Embryonic facial prominence (tissue), 1 donor: ENCODE measurements around the gene PLD1.

Source experiments
- DNase-seq: peaks from one replicate; pipeline ENCODE4 v3.0.0-alpha.2; 2016; ENCODE audit errors: extremely low spot score

PLD1 gene

GRCh38 chr3:171561596-171562323, 248.5 kb downstream of the PLD1 start:
- no peak for DNase-seq

DNA sequence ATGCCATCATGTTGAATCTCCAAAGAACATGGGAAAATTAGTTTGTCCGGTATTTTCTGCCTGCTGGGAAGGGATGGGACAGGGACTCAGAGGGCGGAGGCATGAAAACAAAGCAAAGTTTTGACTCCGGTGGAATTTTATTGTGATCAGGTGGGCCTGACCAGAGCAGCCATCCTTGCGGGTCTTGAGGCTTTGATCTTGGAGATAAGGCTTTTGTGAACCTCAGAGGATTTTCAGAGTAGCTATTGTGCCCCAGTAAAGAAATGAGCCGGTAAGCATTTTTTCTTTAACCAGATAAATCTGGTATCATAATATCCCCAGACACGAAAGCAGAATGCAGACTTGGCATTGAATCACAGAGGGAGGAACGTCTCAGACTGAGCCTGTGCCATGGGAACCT, 250.7 kb downstream of the PLD1 start:
- no peak for DNase-seq

DNA sequence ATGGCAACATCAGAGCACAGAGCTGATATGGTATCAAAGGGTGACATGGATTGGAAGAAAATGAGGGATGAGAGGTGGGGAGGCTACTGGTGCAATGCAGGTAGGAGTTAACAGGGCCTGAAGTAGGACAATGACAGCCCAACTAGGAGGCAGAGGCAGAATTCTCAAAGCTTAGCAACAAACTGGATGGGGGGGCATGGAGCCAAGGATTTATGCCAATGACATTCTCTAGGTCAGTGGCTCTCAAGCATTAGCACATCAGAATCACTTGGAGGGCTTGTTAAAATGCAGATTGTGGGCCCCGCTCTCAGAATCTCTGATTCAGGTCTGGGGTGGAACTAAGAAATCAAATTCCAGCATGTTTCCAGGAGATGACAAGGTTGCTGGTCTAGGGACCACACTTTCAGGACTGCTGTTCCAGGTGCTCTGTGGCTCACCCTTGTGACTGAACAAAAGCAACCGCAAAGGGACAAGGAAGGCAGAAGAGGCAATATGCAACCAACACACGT, 252.0 kb downstream of the PLD1 start:
- no peak for DNase-seq

GRCh38 chr3:171557173-171557572, 253.1 kb downstream of the PLD1 start:
- no peak for DNase-seq

- DNase-seq = no peak
Observed at GRCh38 chr3:171556574-171557145, 253.6 kb downstream of the PLD1 start.

DNA sequence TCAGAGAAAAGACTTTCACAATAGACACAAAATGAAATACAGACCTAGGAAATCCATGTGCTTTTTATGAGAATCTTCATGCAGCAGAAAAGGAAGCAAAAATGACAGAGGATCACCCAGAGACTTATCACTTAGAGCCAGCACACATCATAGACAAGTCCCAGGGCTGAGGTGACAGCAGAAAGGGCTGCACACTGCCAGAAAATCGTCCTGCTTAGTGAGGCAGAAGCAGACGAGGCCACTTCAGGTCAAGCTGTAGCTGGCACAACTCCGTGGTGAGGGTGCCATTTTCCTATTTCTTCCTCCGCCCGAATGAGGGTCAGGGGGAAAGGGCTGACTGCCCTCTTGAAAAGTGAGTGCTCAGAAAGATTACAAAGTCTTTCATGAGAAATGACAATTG, 254.1 kb downstream of the PLD1 start:
- DNase-seq = no peak

DNA sequence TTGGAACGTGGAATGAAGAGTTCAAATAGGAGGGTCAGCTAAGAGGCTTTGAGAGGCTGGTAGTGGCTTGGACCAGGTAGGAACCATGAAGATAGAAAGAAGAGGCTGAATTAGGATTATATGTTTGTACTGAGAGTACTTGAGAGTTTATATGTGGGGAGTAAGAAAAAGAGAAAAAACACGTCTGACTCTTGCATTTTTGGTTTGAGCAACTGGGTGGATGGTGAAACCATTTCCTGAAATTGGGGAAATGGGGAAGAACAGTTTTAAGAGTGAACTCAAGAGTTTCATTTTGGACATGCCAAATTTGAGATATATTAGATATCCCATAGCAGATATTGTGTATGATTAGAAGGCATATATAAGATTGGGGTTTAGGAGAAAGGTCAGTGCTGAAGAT, 257.2 kb downstream of the PLD1 start:
- no peak for DNase-seq

DNA sequence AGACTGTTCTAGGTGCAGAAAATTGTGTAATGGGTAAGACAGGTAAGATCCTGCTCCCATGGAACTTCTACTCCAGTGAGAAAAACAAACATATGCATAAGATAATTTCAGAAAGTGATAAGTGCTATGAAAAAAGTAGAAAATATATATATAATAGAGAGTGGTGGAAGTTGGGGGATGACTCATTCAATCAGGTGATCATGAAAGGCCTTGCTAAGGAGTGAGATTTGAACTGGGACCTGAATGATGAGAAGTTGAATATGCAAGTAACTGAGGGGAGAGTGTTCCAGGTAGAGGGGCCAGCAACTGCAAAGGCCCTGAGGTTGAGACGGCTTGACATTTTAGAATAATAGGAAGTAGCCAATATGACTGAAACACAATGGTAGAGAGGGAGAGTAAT, 257.8 kb downstream of the PLD1 start:
- no peak for DNase-seq

GRCh38 chr3:171551296-171551695, 259.0 kb downstream of the PLD1 start:
- no peak for DNase-seq
